Measurements from ENCODE around the gene FLRT3. TPM values are rescaled to one million over a fixed set of nuclear protein-coding genes. Genes with fewer than 3 reads are reported as not detected.

The FLRT3 gene
- total and polyA plus RNA-seq, 4 donors: 2.7 to 29.7 (median 6.6) TPM

GRCh38 chr20:14303651-14304050, 33.8 kb downstream of the FLRT3 start:
- no peaks in the 10 kb centered on the region for H3K36me3 ChIP-seq (ENCODE audit: control insufficient read depth in 4 of 4, insufficient read depth in 3 of 4, low read depth in 1 of 4, low read length in 3 of 4)
- H3K27me3 ChIP-seq (ENCODE audit: control insufficient read depth in 4 of 4, insufficient read depth in 4 of 4, low read length in 3 of 4): no peaks in the 10 kb centered on the region
- no peak overlapping the region for H3K27ac ChIP-seq (ENCODE audit: low read depth in 1 of 2, low read length in 2 of 2)
- no peaks in the 10 kb centered on the region for H3K9me3 ChIP-seq (ENCODE audit: control insufficient read depth in 4 of 4, low read length in 3 of 4)
- no peaks in the 10 kb centered on the region for H3K4me1 ChIP-seq (ENCODE audit: control insufficient read depth in 4 of 4, insufficient read depth in 4 of 4, low read length in 3 of 4)
- no peak overlapping the region for H3K4me3 ChIP-seq (ENCODE audit: low read depth in 1 of 3, low read length in 3 of 3)
- TF ChIP-seq HNF4G (IDR thresholded peaks at IDR 0.05): no peak
- TF ChIP-seq ZBTB33 (IDR thresholded peaks at IDR 0.05): no peak
- TF ChIP-seq, protein P1, sequence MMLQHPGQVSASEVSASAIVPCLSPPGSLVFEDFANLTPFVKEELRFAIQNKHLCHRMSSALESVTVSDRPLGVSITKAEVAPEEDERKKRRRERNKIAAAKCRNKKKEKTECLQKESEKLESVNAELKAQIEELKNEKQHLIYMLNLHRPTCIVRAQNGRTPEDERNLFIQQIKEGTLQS (IDR thresholded peaks at IDR 0.05): no peak
- no peak for TF ChIP-seq JUND (IDR thresholded peaks at IDR 0.05)
- no peak for TF ChIP-seq TAF1 (conservative IDR thresholded peaks at IDR 0.05)
- TF ChIP-seq CTCF (IDR thresholded peaks at IDR 0.05; ENCODE audit: low read depth, low read length, missing input control): no peak
- no peak for TF ChIP-seq RXRA (IDR thresholded peaks at IDR 0.05)
- no peak for TF ChIP-seq HNF4A (conservative IDR thresholded peaks at IDR 0.05)
- no peak for TF ChIP-seq FOXA1 (IDR thresholded peaks at IDR 0.05)
- TF ChIP-seq YY1 (IDR thresholded peaks at IDR 0.05): no peak
- no peak overlapping the region for H3K9ac ChIP-seq (ENCODE audit: low read depth in 1 of 2, low read length in 2 of 2)
- no peak for DNase-seq (ENCODE audit: low spot score)

DNA sequence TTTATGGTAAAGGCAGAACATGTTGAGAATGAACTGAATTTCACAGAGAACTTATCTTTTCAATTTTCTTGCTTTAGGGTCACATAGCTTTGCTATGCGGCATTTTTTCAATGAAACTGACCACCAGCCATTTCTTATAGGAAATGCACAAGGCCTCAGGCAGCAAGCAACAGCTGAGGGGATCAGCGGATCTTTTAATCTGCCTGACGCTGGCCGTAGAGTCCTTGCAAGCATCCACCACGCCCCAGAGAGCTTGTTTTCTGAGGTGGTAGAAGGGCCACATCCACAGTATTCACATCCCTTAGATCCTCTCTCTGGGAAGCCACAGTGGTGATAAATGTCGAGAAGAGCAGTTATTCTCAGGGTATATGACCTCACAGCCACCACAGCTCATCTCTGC, 34.3 kb downstream of the FLRT3 start:
- no peak for DNase-seq (ENCODE audit: low spot score)
- no peaks in the 10 kb centered on the region for H3K4me1 ChIP-seq (ENCODE audit: control insufficient read depth in 4 of 4, insufficient read depth in 4 of 4, low read length in 3 of 4)
- no peak overlapping the region for H3K9ac ChIP-seq (ENCODE audit: low read depth in 1 of 2, low read length in 2 of 2)
- no peak for TF ChIP-seq TAF1 (conservative IDR thresholded peaks at IDR 0.05)
- no peak for TF ChIP-seq REST (IDR thresholded peaks at IDR 0.05)
- no peak for TF ChIP-seq NR2F2 (IDR thresholded peaks at IDR 0.05)
- TF ChIP-seq FOXA1 (IDR thresholded peaks at IDR 0.05): no peak
- TF ChIP-seq ZBTB33 (IDR thresholded peaks at IDR 0.05): no peak
- TF ChIP-seq YY1 (IDR thresholded peaks at IDR 0.05): no peak
- no peak for TF ChIP-seq SP1 (IDR thresholded peaks at IDR 0.05)
- TF ChIP-seq GABPA (IDR thresholded peaks at IDR 0.05 in 1 of 2, conservative IDR thresholded peaks at IDR 0.05 in 1 of 2): no peak
- no peak for TF ChIP-seq FOXA2 (IDR thresholded peaks at IDR 0.05)
- TF ChIP-seq CTCF (IDR thresholded peaks at IDR 0.05; ENCODE audit: low read depth, low read length, missing input control): no peak
- TF ChIP-seq HNF4A (conservative IDR thresholded peaks at IDR 0.05): no peak
- no peak for TF ChIP-seq RAD21 (IDR thresholded peaks at IDR 0.05)
- no peak for TF ChIP-seq RXRA (IDR thresholded peaks at IDR 0.05)
- no peaks in the 10 kb centered on the region for H3K27me3 ChIP-seq (ENCODE audit: control insufficient read depth in 4 of 4, insufficient read depth in 4 of 4, low read length in 3 of 4)
- no peak overlapping the region for H3K4me3 ChIP-seq (ENCODE audit: low read depth in 1 of 3, low read length in 3 of 3)
- no peaks in the 10 kb centered on the region for H3K9me3 ChIP-seq (ENCODE audit: control insufficient read depth in 4 of 4, low read length in 3 of 4)
- H3K27ac ChIP-seq (ENCODE audit: low read depth in 1 of 2, low read length in 2 of 2): no peak overlapping the region
- WGBS: 83% methylated on average over 6 of the region's 6 CpGs
- H3K36me3 ChIP-seq (ENCODE audit: control insufficient read depth in 4 of 4, insufficient read depth in 3 of 4, low read depth in 1 of 4, low read length in 3 of 4): no peaks in the 10 kb centered on the region

Data from liver (tissue), 9 donors.